Thymus (tissue), 11 donors: ENCODE data around the gene RORB. TPM values are rescaled to one million over a fixed set of nuclear protein-coding genes. Genes with fewer than 3 reads are reported as not detected.

Experiments used
- DNase-seq, 9 donors: peaks; one replicate each; pipeline ENCODE4 v3.0.0-alpha.2; 2013; ENCODE audit warnings: low spot score in 9 of 9, low read depth in 6 of 9, missing footprints in 1 of 9
- H3K27ac ChIP-seq, 2 donors: one replicate each; pipeline ENCODE4 v1.5.1; 2013; ENCODE audit warnings: control low read depth in 1 of 2, low read depth in 1 of 2, low read length in 1 of 2, mild to moderate bottlenecking in 1 of 2, moderate library complexity in 1 of 2
- H3K27me3 ChIP-seq, 2 donors: one replicate each; pipeline ENCODE4 v1.5.1; 2013; ENCODE audit warnings: low read length in 1 of 2; ENCODE audit not compliant: control insufficient read depth in 2 of 2, insufficient read depth in 1 of 2
- H3K36me3 ChIP-seq, 2 donors: one replicate each; pipeline ENCODE4 v1.5.1; 2013; ENCODE audit warnings: low read length in 1 of 2, mild to moderate bottlenecking in 1 of 2, moderate library complexity in 1 of 2; ENCODE audit not compliant: control insufficient read depth in 2 of 2, insufficient read depth in 2 of 2
- H3K4me1 ChIP-seq, 2 donors: one replicate each; pipeline ENCODE4 v1.5.1; 2013; ENCODE audit warnings: low read length in 2 of 2; ENCODE audit not compliant: control insufficient read depth in 2 of 2, insufficient read depth in 2 of 2
- H3K4me3 ChIP-seq, 2 donors: one replicate each; pipeline ENCODE4 v1.5.1; 2013; ENCODE audit warnings: low read length in 2 of 2, control low read depth in 1 of 2, mild to moderate bottlenecking in 1 of 2
- H3K9me3 ChIP-seq, 2 donors: one replicate each; pipeline ENCODE4 v1.5.1; 2013; ENCODE audit warnings: low read length in 1 of 2, mild to moderate bottlenecking in 1 of 2; ENCODE audit not compliant: control insufficient read depth in 2 of 2, insufficient read depth in 1 of 2
- WGBS: extraction: QIAGEN DNeasy Blood & Tissue Kit; methylation state at CpG from one replicate; pipeline ENCODE4 v1.1.7; 2013; 5-methylcytosine and 5-hydroxymethylcytosine counted together
- polyA plus RNA-seq: library from polyadenylated mRNA; stranded (reverse); fragments of 200-250 nt; gene quantifications from one replicate; pipeline ENCODE4 v1.2.3, GENCODE V29; 2013
- total RNA-seq: library from RNA; stranded (reverse); fragments of 120-200 nt; gene quantifications from one replicate; pipeline ENCODE4 v1.2.4, GENCODE V29; 2013
- donor health status: healthy.

The RORB gene
- total and polyA plus RNA-seq, 2 donors = 0.30 to 1.8 TPM

GRCh38 chr9:74493512-74493911, 3.6 kb upstream of the RORB start:
- Histone ChIP-seq H3K36me3 (no peaks in the 10 kb centered on the region), H3K27me3 (peaks cover 21 to 36% of the 10 kb centered on the region in 2 donors), H3K9me3 (peaks cover 0 to 2% of the 10 kb centered on the region in 2 donors), H3K4me1 (peaks cover 3 to 14% of the 10 kb centered on the region in 2 donors), H3K27ac (no peak overlapping the region), H3K4me3 (no peak overlapping the region)
- no peak for DNase-seq
- WGBS = 26% methylated on average over 2 of the region's 2 CpGs

GRCh38 chr9:74494490-74494889, 2.6 kb upstream of the RORB start:
- 88% methylated on average over 1 of the region's 1 CpG for WGBS
- Histone ChIP-seq H3K27ac (no peak overlapping the region), H3K9me3 (peaks cover 0 to 2% of the 10 kb centered on the region in 2 donors), H3K4me1 (peaks cover 3 to 16% of the 10 kb centered on the region in 2 donors), H3K27me3 (peaks cover 31 to 46% of the 10 kb centered on the region in 2 donors), H3K36me3 (no peaks in the 10 kb centered on the region), H3K4me3 (no peak overlapping the region)
- no peak for DNase-seq

- Histone ChIP-seq H3K4me1 (peaks cover 3 to 18% of the 10 kb centered on the region in 2 donors), H3K27ac (no peak overlapping the region), H3K4me3 (peak overlapping the region in 1 of 2 donors; percentile 64), H3K27me3 (peaks cover 49 to 65% of the 10 kb centered on the region in 2 donors), H3K36me3 (no peaks in the 10 kb centered on the region), H3K9me3 (peaks cover 0 to 2% of the 10 kb centered on the region in 2 donors)
- DNase-seq = peak in 2 of 9 donors; percentile 2 to 7
- WGBS = 22% methylated on average over 6 of the region's 6 CpGs
Measured at GRCh38 chr9:74496406-74496805, 729 bp upstream of the RORB start.

- no peaks in the 10 kb centered on the region for H3K36me3 ChIP-seq
- H3K27me3 ChIP-seq = peaks cover 49 to 71% of the 10 kb centered on the region in 2 donors
- H3K27ac ChIP-seq = no peak overlapping the region
- peaks cover 0 to 2% of the 10 kb centered on the region in 2 donors for H3K9me3 ChIP-seq
- peaks cover 3 to 18% of the 10 kb centered on the region in 2 donors for H3K4me1 ChIP-seq
- DNase-seq = peak in 3 of 9 donors; percentile 18 to 42 (median 38)
- H3K4me3 ChIP-seq = peak overlapping the region; percentile 36 to 64
- under 1% methylated on average over 77 of the region's 77 CpGs for WGBS
Measured at GRCh38 chr9:74497748-74498620, 849 bp downstream of the RORB start.

- H3K27ac ChIP-seq = no peak overlapping the region
- H3K27me3 ChIP-seq = peaks cover 52 to 68% of the 10 kb centered on the region in 2 donors
- WGBS = 2% methylated on average over 34 of the region's 34 CpGs
- no peaks in the 10 kb centered on the region for H3K36me3 ChIP-seq
- H3K4me1 ChIP-seq = peaks cover 3 to 18% of the 10 kb centered on the region in 2 donors
- H3K4me3 ChIP-seq = peak overlapping the region in 1 of 2 donors; percentile 64
- DNase-seq = peak in 2 of 9 donors; percentile 35 to 57
- peaks cover 0 to 2% of the 10 kb centered on the region in 2 donors for H3K9me3 ChIP-seq
Measured at GRCh38 chr9:74498621-74499095, 1.5 kb downstream of the RORB start.

- Histone ChIP-seq H3K27me3 (peaks cover 53 to 68% of the 10 kb centered on the region in 2 donors), H3K9me3 (peaks cover 0 to 2% of the 10 kb centered on the region in 2 donors), H3K36me3 (no peaks in the 10 kb centered on the region), H3K27ac (no peak overlapping the region), H3K4me1 (peaks cover 3 to 18% of the 10 kb centered on the region in 2 donors), H3K4me3 (peak overlapping the region in 1 of 2 donors; percentile 64)
- 4% methylated on average over 19 of the region's 19 CpGs for whole genome bisulfite sequencing
- peak in 3 of 9 donors; percentile 11 to 32 (median 15) for DNase-seq
Measured at GRCh38 chr9:74499111-74499601, 2.0 kb downstream of the RORB start.

- H3K36me3 ChIP-seq = no peaks in the 10 kb centered on the region
- peaks cover 0 to 2% of the 10 kb centered on the region in 2 donors for H3K9me3 ChIP-seq
- H3K4me3 ChIP-seq = peak overlapping the region in 1 of 2 donors; percentile 64
- peaks cover 3 to 18% of the 10 kb centered on the region in 2 donors for H3K4me1 ChIP-seq
- H3K27me3 ChIP-seq = peaks cover 53 to 65% of the 10 kb centered on the region in 2 donors
- DNase-seq = peak in 3 of 9 donors; percentile 3 to 43 (median 8)
- no peak overlapping the region for H3K27ac ChIP-seq
- 9% methylated on average over 32 of the region's 32 CpGs for WGBS
Measured at GRCh38 chr9:74499770-74500583, 2.8 kb downstream of the RORB start.

- peaks cover 53 to 65% of the 10 kb centered on the region in 2 donors for H3K27me3 ChIP-seq
- peak in 2 of 9 donors; percentile 13 to 45 for DNase-seq
- 8% methylated on average over 14 of the region's 14 CpGs for whole genome bisulfite sequencing
- H3K27ac ChIP-seq = no peak overlapping the region
- H3K36me3 ChIP-seq = no peaks in the 10 kb centered on the region
- peaks cover 3 to 18% of the 10 kb centered on the region in 2 donors for H3K4me1 ChIP-seq
- H3K4me3 ChIP-seq = peak overlapping the region in 1 of 2 donors; percentile 64
- peaks cover 0 to 2% of the 10 kb centered on the region in 2 donors for H3K9me3 ChIP-seq
Measured at GRCh38 chr9:74500584-74500924, 3.4 kb downstream of the RORB start.
